ENCODE data around the gene NFATC4.

Gene NFATC4

DNA sequence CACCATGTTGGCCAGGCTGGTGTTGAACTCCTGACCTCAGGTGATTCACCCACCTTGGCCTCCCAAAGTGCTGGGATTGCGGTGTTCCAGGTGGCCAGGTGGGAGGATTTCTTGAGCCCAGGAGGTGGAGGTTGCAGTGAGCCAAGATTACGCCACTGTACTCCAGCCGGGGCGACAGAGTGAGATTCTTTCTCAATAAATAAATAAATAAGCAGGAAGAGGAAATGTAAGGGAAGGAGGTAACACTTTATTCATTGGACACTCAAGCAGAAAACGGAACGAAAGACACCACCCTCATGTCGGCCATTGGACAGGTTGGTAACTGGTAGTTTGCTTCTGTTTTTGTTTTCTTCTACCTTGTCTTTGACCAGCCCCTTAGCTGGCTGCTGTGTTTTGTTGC is 13.0 kb upstream of the NFATC4 start:
- Histone ChIP-seq H3K27me3 (ENCODE audit: control insufficient read depth, insufficient read depth, low read length) (peaks cover 40% of the 10 kb centered on the region), H3K9me3 (ENCODE audit: control insufficient read depth, insufficient read depth, low read depth, low read length) (no peaks in the 10 kb centered on the region), H3K27ac (ENCODE audit: low read depth, low read length) (no peak overlapping the region), H3K9ac (ENCODE audit: low read length) (no peak overlapping the region), H3K4me1 (ENCODE audit: control insufficient read depth, insufficient read depth, low read length) (no peaks in the 10 kb centered on the region), H3K36me3 (ENCODE audit: control insufficient read depth, insufficient read depth, low read length) (no peaks in the 10 kb centered on the region), H3K4me3 (ENCODE audit: low read depth, low read length) (no peak overlapping the region)

DNA sequence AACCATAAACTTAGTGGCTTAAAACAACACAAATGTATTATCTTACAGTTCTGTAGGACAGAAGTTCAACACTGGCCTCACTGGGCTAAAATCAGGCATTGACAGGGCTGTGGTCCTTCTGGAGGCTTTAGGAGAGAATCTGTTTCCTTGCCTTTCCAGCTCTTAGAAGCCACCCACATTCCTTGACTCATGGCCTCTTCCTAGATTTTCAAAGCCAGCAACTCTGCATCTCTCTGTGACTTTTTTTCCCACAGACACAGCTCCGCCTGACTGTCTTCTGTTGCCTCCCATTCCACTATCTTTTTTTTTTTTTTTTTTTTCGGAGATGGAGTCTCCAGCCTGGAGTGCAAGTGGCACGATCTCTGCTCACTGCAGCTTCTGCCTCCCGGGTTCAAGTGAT is 11.8 kb upstream of the NFATC4 start:
- no peaks in the 10 kb centered on the region for H3K36me3 ChIP-seq (ENCODE audit: control insufficient read depth, insufficient read depth, low read length)
- H3K27ac ChIP-seq (ENCODE audit: low read depth, low read length), result no peak overlapping the region
- no peaks in the 10 kb centered on the region for H3K9me3 ChIP-seq (ENCODE audit: control insufficient read depth, insufficient read depth, low read depth, low read length)
- H3K27me3 ChIP-seq (ENCODE audit: control insufficient read depth, insufficient read depth, low read length), result peaks cover 31% of the 10 kb centered on the region
- no peak overlapping the region for H3K9ac ChIP-seq (ENCODE audit: low read length)
- no peak overlapping the region for H3K4me3 ChIP-seq (ENCODE audit: low read depth, low read length)
- H3K4me1 ChIP-seq (ENCODE audit: control insufficient read depth, insufficient read depth, low read length), result no peaks in the 10 kb centered on the region

DNA sequence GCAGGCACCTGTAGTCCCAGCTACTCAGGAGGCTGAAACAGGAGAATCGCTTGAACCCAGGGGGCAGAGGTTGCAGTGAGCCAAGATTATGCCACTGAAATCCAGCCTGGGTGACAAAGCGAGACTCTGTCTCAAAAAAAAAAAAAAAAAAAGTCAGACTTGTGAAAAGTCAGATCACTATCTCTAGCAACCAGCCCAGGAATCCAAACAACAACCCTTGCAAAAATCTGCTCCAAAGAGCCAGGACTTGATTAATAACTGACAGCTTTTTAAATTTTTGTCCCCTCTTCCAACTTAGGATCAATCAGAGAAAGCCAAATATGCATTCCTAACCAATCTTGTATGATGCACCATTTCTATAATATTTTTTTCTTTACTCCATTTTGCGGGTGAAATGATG is 7.7 kb upstream of the NFATC4 start:
- Histone ChIP-seq H3K4me1 (ENCODE audit: control insufficient read depth, insufficient read depth, low read length) (no peaks in the 10 kb centered on the region), H3K9ac (ENCODE audit: low read length) (no peak overlapping the region), H3K4me3 (ENCODE audit: low read depth, low read length) (no peak overlapping the region)

DNA sequence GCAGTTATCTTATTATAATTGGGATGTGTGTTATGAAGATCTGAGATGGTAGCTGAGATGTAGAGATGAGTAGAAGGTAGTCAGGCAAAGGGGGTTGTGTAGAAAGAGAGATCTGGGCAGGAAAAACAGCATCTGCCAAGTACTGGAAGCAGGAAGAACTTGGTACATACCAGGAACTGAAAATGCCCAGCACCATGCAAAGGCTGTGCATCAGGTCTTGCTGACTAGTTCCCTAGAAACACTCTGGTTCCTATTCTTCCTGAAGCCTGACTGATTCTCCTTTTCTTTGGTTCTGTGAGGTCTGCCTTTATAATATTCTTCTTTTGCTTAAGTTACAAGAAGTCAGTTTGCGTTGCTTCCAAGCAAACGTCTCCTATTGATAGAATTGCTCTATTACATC is 6.7 kb upstream of the NFATC4 start:
- H3K36me3 ChIP-seq (ENCODE audit: control insufficient read depth, insufficient read depth, low read length), result no peaks in the 10 kb centered on the region
- H3K4me3 ChIP-seq (ENCODE audit: low read depth, low read length), result no peak overlapping the region
- H3K27ac ChIP-seq (ENCODE audit: low read depth, low read length), result no peak overlapping the region
- H3K9ac ChIP-seq (ENCODE audit: low read length), result no peak overlapping the region
- no peaks in the 10 kb centered on the region for H3K9me3 ChIP-seq (ENCODE audit: control insufficient read depth, insufficient read depth, low read depth, low read length)
- peaks cover 4% of the 10 kb centered on the region; the same call in 1 of the 2 replicates for H3K4me1 ChIP-seq (ENCODE audit: control insufficient read depth, insufficient read depth, low read length)
- H3K27me3 ChIP-seq (ENCODE audit: control insufficient read depth, insufficient read depth, low read length), result peaks cover 14% of the 10 kb centered on the region

More for the DNA sequence above, 7.7 kb upstream of the NFATC4 start:
- peaks cover 14% of the 10 kb centered on the region for H3K27me3 ChIP-seq (ENCODE audit: control insufficient read depth, insufficient read depth, low read length)
- no peaks in the 10 kb centered on the region for H3K36me3 ChIP-seq (ENCODE audit: control insufficient read depth, insufficient read depth, low read length)
- H3K27ac ChIP-seq (ENCODE audit: low read depth, low read length), result no peak overlapping the region
- no peaks in the 10 kb centered on the region for H3K9me3 ChIP-seq (ENCODE audit: control insufficient read depth, insufficient read depth, low read depth, low read length)

DNA sequence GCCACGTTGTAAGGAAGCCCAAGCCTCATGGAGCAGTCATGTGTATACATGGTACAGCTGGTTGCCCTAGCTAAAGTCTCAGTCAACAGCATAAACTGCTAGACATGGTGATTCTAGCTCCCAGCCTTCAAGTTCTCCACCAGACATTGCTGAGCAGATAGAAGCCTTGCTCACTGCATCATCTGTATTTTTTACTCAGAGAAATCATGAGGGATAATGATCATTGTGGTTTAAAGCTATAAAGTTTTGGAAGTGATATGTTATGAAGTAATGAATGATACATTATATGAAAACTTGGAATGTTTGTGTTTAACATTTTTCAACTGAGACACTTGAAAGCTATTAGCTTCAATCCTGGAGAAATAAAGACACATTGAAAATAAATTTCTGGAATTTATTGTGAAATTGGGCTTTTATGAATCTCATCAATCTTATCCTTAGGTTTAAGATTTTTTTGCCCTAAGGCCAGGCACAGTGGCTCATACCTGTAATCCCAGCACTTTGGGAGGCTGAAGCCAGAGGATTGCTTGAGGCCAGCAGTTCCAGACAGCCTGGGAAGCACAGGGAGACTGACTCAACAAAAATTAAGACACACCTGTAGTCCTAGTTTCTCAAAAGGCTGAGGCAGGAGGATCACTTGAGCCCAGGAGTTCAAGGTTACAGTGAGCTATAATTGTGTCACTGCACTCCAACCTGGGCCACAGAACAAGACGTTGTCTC is 5.6 kb upstream of the NFATC4 start:
- Histone ChIP-seq H3K4me3 (ENCODE audit: low read depth, low read length) (no peak overlapping the region), H3K27ac (ENCODE audit: low read depth, low read length) (no peak overlapping the region), H3K9ac (ENCODE audit: low read length) (no peak overlapping the region), H3K27me3 (ENCODE audit: control insufficient read depth, insufficient read depth, low read length) (peaks cover 14% of the 10 kb centered on the region), H3K36me3 (ENCODE audit: control insufficient read depth, insufficient read depth, low read length) (no peaks in the 10 kb centered on the region), H3K9me3 (ENCODE audit: control insufficient read depth, insufficient read depth, low read depth, low read length) (no peaks in the 10 kb centered on the region), H3K4me1 (ENCODE audit: control insufficient read depth, insufficient read depth, low read length) (peaks cover 4% of the 10 kb centered on the region; the same call in 1 of the 2 replicates)

DNA sequence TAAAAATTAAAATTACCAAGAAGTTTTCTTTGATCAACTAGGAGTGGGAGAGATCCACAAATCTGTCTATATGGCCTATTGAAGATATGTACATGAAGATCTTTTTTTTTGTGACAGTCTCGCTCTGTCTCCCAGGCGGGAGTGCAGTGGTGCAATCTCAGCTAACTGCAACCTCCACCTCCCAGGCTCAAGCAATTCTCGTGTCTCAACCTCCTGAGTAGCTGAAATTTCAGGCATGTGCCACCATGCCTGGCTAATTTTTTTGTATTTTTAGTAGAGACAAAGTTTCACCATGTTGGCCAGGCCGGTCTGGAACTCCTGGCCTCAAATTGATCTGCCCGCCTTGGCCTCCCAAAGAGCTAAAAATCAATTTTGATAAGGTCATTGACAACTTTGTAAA is 4.6 kb upstream of the NFATC4 start:
- peaks cover 13% of the 10 kb centered on the region for H3K27me3 ChIP-seq (ENCODE audit: control insufficient read depth, insufficient read depth, low read length)
- no peaks in the 10 kb centered on the region for H3K9me3 ChIP-seq (ENCODE audit: control insufficient read depth, insufficient read depth, low read depth, low read length)
- H3K4me3 ChIP-seq (ENCODE audit: low read depth, low read length), result no peak overlapping the region
- no peaks in the 10 kb centered on the region for H3K36me3 ChIP-seq (ENCODE audit: control insufficient read depth, insufficient read depth, low read length)
- no peak overlapping the region for H3K9ac ChIP-seq (ENCODE audit: low read length)
- no peak overlapping the region for H3K27ac ChIP-seq (ENCODE audit: low read depth, low read length)
- H3K4me1 ChIP-seq (ENCODE audit: control insufficient read depth, insufficient read depth, low read length), result peaks cover 4% of the 10 kb centered on the region; the same call in 1 of the 2 replicates

DNA sequence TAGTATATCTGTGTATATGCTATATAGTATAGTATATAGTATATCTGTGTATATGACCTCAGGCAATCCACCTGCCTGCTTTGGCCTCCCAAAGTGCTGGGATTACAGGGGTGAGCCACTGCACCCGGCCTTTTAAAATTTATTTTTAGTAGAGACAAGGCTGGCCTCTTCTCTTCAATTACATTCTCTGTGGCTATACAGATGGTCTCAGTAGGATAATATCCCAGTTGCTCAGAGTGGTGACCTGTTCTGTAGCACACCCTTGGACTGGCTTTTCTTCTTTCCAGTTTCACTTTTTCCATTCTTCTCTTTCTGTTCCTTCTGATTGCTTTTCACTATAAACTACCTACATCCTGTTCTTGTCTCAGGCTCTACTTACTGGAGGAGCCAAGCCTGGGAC is 3.1 kb upstream of the NFATC4 start:
- H3K9ac ChIP-seq (ENCODE audit: low read length), result no peak overlapping the region
- no peak overlapping the region for H3K27ac ChIP-seq (ENCODE audit: low read depth, low read length)
- no peaks in the 10 kb centered on the region for H3K36me3 ChIP-seq (ENCODE audit: control insufficient read depth, insufficient read depth, low read length)
- H3K9me3 ChIP-seq (ENCODE audit: control insufficient read depth, insufficient read depth, low read depth, low read length), result no peaks in the 10 kb centered on the region
- H3K4me3 ChIP-seq (ENCODE audit: low read depth, low read length), result no peak overlapping the region
- peaks cover 9% of the 10 kb centered on the region for H3K4me1 ChIP-seq (ENCODE audit: control insufficient read depth, insufficient read depth, low read length)
- peaks cover 11% of the 10 kb centered on the region for H3K27me3 ChIP-seq (ENCODE audit: control insufficient read depth, insufficient read depth, low read length)

DNA sequence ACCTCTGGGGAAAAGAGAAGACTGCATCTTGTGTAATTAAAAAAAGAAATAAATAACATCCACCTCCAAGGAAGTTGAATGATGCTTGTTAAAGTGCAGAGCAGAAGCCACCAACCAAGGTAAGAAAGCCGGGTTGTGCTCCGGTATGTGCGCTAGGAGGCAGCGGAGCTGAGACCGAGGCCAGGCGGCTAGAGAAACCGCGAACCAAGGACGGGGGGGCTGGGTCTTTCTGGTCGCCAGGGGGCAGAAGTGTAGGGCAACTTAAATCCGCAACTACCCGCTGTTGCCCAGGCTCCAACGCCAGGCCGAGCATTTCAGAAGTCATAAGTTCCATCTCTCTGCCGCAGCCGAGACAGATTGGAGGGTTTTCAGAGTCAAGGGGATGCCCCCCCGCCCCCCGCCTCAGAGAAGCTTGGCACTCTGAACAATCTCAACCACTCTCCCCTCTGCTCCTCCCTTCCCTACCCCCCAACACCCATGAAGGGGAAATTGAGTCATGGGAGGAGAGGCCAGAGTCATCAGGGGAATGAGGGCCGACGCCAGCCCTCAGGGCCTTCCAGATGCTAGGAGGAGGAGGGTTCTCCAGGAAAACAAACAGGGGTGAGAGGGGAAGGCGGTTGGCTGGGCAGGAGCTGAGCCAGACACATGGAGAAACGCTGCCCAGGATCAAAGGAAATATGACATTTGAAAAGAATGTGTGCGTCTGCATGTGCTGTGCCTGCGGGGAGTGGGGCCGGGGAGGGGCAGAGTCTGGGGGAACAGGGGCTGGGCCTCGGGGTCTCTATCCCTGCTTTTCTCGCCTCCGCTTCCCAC is 2.2 kb upstream of the NFATC4 start:
- H3K9ac ChIP-seq (ENCODE audit: low read length), result no peak overlapping the region
- H3K4me1 ChIP-seq (ENCODE audit: control insufficient read depth, insufficient read depth, low read length), result peaks cover 9% of the 10 kb centered on the region
- peak overlapping the region; percentile 62 for H3K4me3 ChIP-seq (ENCODE audit: low read depth, low read length)
- peaks cover 11% of the 10 kb centered on the region for H3K27me3 ChIP-seq (ENCODE audit: control insufficient read depth, insufficient read depth, low read length)
- H3K36me3 ChIP-seq (ENCODE audit: control insufficient read depth, insufficient read depth, low read length), result no peaks in the 10 kb centered on the region
- H3K27ac ChIP-seq (ENCODE audit: low read depth, low read length), result no peak overlapping the region
- H3K9me3 ChIP-seq (ENCODE audit: control insufficient read depth, insufficient read depth, low read depth, low read length), result no peaks in the 10 kb centered on the region

- H3K4me1 ChIP-seq (ENCODE audit: control insufficient read depth, insufficient read depth, low read length), result peaks cover 9% of the 10 kb centered on the region
- no peak overlapping the region for H3K27ac ChIP-seq (ENCODE audit: low read depth, low read length)
- peaks cover 8% of the 10 kb centered on the region for H3K27me3 ChIP-seq (ENCODE audit: control insufficient read depth, insufficient read depth, low read length)
- peak overlapping the region; percentile 62 for H3K4me3 ChIP-seq (ENCODE audit: low read depth, low read length)
- H3K9ac ChIP-seq (ENCODE audit: low read length), result no peak overlapping the region
- H3K9me3 ChIP-seq (ENCODE audit: control insufficient read depth, insufficient read depth, low read depth, low read length), result no peaks in the 10 kb centered on the region
- peaks cover 5% of the 10 kb centered on the region; the same call in 1 of the 2 replicates for H3K36me3 ChIP-seq (ENCODE audit: control insufficient read depth, insufficient read depth, low read length)
Observed at GRCh38 chr14:24366413-24366720, 1.6 kb upstream of the NFATC4 start.

DNA sequence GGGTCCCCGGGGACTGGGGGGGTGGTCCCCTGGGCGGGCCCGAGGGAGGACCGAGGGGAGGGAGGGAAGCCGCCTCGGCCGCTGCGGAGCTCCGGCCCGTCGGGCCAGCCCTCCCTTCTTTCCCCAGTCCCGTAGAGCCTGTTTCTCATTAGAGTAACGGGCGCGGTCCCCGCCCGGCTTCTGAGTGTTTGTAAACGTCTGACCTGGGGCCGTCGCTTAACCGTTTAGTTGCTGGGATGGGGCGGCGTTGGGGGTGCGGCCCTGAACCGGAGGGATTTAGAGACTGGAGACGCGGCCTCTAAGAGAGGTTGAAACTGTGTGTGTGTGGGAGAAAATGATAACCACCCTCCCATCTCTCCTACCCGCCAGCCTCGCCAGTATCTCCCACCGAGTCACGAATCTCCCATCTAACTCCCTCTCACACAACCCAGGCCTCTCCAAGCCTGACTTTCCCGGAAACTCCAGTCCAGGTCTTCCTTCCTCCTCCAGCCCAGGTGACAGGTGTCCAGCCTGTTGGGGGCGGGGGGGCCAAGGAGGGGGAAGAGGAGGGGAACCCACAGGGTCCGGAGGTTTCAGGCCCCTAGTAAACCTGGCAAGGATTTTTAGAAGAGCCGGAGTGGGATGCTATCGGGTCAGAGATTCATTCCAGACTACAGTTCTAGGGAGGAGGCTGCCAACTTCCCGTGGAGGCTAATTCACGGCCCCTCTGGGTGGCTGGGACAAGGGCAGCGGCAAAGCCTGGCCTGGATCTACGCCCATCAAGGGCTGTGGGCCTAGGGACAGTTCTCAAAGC is 1.1 kb upstream of the NFATC4 start:
- Histone ChIP-seq H3K4me3 (ENCODE audit: low read depth, low read length) (peak overlapping the region; percentile 62), H3K36me3 (ENCODE audit: control insufficient read depth, insufficient read depth, low read length) (peaks cover 11% of the 10 kb centered on the region), H3K9me3 (ENCODE audit: control insufficient read depth, insufficient read depth, low read depth, low read length) (no peaks in the 10 kb centered on the region), H3K4me1 (ENCODE audit: control insufficient read depth, insufficient read depth, low read length) (peaks cover 9% of the 10 kb centered on the region), H3K27me3 (ENCODE audit: control insufficient read depth, insufficient read depth, low read length) (peaks cover 3% of the 10 kb centered on the region), H3K9ac (ENCODE audit: low read length) (peak overlapping the region; percentile 63), H3K27ac (ENCODE audit: low read depth, low read length) (peak overlapping the region; percentile 52; the same call in 1 of the 2 replicates)

DNA sequence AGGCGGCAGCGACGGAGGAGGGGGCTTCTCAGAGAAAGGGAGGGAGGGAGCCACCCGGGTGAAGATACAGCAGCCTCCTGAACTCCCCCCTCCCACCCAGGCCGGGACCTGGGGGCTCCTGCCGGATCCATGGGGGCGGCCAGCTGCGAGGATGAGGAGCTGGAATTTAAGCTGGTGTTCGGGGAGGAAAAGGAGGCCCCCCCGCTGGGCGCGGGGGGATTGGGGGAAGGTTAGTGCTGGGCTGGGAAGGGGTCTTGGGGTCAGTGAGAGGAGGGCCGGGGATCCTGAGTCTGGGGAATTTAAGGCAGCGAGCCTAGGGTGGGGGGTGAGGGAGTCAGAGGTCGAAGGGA is 203 bp downstream of the NFATC4 start:
- Histone ChIP-seq H3K9me3 (ENCODE audit: control insufficient read depth, insufficient read depth, low read depth, low read length) (no peaks in the 10 kb centered on the region), H3K27ac (ENCODE audit: low read depth, low read length) (no peak overlapping the region), H3K9ac (ENCODE audit: low read length) (peak overlapping the region; percentile 5), H3K27me3 (ENCODE audit: control insufficient read depth, insufficient read depth, low read length) (no peaks in the 10 kb centered on the region), H3K36me3 (ENCODE audit: control insufficient read depth, insufficient read depth, low read length) (peaks cover 22% of the 10 kb centered on the region), H3K4me1 (ENCODE audit: control insufficient read depth, insufficient read depth, low read length) (peaks cover 9% of the 10 kb centered on the region), H3K4me3 (ENCODE audit: low read depth, low read length) (peak overlapping the region; percentile 62)
